ENCODE data around the gene TPTE.
"Not testable (repeated sequence)": the region's sequence is repeated elsewhere in the genome, so short reads cannot be mapped to it uniquely, and the experiment has no call there.

The TPTE gene

DNA sequence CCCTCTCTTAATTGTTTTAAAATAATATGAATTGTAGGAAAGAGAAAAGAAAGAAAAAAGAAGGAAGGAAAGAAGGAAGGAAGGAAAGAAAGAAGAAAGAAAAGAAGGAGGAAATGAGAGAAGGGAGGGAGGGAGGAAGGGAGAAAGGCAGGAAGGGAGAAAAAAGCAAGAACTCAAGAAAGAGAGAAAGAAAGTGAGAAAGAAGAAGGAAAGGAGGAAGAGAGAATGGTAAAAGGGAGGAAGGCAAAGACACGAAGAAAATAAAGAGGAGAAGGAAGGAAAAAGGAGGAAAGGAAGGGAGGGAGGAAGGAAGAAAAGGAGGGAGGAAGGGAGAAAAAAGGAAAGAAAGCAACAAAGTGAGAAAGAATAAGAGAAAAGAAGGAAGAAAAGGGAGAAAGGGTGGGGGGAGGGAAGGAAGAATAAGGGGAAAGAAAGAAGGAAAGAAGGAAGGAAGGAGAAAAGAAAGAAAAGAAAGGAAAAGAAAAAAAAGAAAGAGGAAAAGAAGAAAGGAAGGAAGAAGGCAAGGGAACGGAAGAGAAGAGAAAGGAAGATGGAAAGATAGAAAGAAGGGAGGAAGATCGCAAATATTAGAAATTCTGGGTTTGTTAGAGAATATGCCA, 95.9 kb downstream of the TPTE start:
- not testable (repeated sequence) for DNase-seq

DNA sequence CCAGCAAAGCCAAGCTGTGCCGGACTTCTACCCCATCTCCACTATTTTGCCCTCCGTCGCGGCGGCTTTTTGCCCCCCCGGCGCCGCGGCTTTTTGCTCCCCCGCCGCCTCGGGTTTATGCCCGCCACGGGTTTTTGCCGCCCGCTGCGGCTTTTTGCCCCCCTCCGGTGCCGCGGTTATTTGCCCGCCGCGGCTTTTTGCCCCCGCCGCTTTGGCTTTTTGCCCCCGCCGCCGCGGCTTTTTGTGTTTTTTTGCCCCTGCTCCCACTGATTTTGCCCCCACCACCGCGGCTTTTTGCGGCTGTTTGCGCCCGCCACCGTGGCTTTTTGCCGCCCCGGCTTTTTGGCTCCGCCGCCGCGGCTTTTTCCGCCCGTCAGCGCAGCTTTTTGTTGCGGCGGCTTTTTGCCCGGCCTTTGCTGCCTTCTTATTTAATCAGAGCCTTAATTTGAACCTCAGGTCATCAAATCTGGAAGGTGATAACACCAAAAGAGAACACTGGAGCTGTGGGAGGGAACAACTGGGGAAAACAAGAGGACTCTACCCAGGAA, 106.0 kb downstream of the TPTE start:
- DNase-seq = no peak

GRCh38 chr21:10629239-10629638, 107.9 kb downstream of the TPTE start:
- DNase-seq = not testable (repeated sequence)

GRCh38 chr21:10630829-10631228, 109.4 kb downstream of the TPTE start:
- DNase-seq = not testable (repeated sequence)

- not testable (repeated sequence) for DNase-seq
Measured at GRCh38 chr21:10631316-10631715, 109.9 kb downstream of the TPTE start.

GRCh38 chr21:10638144-10638543, 116.8 kb downstream of the TPTE start:
- DNase-seq = not testable (repeated sequence)

GRCh38 chr21:10639123-10639522, 117.7 kb downstream of the TPTE start:
- DNase-seq = no peak

GRCh38 chr21:10639746-10640145, 118.4 kb downstream of the TPTE start:
- DNase-seq = not testable (repeated sequence)

GRCh38 chr21:10640446-10640845, 119.1 kb downstream of the TPTE start:
- DNase-seq = no peak

- no peak for DNase-seq
Measured at GRCh38 chr21:10641107-10641506, 119.7 kb downstream of the TPTE start.

- DNase-seq = not testable (repeated sequence)
Measured at GRCh38 chr21:10645667-10646066, 124.3 kb downstream of the TPTE start.

DNA sequence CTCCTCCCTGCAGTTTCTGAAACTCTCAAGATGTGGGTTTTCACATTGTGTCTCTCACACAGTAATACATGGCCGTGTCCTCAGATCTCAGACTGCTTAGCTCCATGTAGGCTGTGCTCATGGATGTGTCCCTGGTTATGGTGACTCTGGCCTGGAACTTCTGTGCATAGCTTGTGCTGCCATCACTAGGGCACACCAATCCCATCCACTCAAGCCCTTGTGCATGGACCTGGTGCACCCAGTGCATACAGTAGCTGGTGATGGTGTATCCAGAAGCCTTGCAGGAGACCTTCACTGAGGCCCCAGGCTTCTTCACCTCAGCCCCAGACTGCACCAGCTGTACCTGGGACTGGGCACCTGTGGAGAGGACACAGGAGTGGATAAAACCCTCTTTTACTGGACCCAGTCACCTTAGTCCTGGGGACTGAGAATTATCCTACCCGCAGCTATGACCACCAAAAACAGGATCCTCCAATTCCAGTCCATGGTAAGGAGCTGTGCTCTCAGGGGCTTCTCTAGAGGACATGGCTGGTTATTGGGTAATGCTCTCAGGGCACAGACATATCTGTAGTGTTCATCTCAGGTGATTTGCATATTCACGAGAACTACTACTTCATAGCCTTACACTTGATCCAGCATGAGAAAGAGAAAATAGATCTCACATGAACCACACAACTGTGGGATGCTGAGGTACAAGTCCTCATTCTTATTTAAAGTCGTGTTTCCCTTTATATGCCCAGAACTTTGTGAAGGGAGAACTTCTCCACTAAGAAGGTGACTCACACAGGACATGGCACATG, 128.2 kb downstream of the TPTE start:
- DNase-seq = not testable (repeated sequence)

DNA sequence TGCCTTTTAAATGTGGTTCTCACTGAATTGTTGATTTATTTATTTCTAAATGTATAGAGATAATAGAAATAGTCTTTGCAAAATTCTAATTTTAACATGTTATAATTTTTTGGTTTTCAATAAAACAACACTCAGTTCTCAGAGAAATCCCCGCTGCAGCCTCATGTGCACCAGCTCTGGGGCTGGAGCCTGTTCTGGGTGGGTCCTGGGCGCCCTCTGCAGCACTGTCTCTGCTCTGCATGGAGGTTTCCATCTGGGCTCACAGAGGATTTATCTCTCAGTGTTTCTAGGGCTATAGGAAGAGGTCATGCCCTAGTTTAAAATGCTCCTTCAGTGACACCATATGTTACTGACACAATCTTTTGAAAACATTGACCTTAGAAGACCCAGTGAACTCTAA, 128.9 kb downstream of the TPTE start:
- not testable (repeated sequence) for DNase-seq
